ENCODE measurements around the gene ATL3. TPM values are rescaled to one million over a fixed set of nuclear protein-coding genes. Genes with fewer than 3 reads are reported as not detected.
"Not testable (repeated sequence)": the region's sequence is repeated elsewhere in the genome, so short reads cannot be mapped to it uniquely, and the experiment has no call there.

Gene ATL3
- total RNA-seq, 1 experiment from 2014 or later: 67.2 TPM

- no peak for DNase-seq (ENCODE audit: extremely low read depth, low read depth)
These were observed 75.9 kb downstream of the ATL3 start for GRCh38 chr11:63595296-63595695.

- peak; percentile 11 for DNase-seq (ENCODE audit: extremely low read depth, low read depth)
These were observed 78.2 kb downstream of the ATL3 start for GRCh38 chr11:63592975-63593395.

GRCh38 chr11:63590024-63590788 lies 81.0 kb downstream of the ATL3 start:
- DNase-seq (ENCODE audit: extremely low read depth, low read depth): no peak

- no peak for DNase-seq (ENCODE audit: extremely low read depth, low read depth)
These were observed 82.2 kb downstream of the ATL3 start for GRCh38 chr11:63589000-63589399.

- no peak for DNase-seq (ENCODE audit: extremely low read depth, low read depth)
These were observed 84.6 kb downstream of the ATL3 start for GRCh38 chr11:63586451-63587166.

GRCh38 chr11:63583357-63583677 lies 87.9 kb downstream of the ATL3 start:
- no peak for DNase-seq (ENCODE audit: extremely low read depth, low read depth)

GRCh38 chr11:63581224-63581623 lies 90.0 kb downstream of the ATL3 start:
- not testable (repeated sequence) for DNase-seq (ENCODE audit: extremely low read depth, low read depth)

- not testable (repeated sequence) for DNase-seq (ENCODE audit: extremely low read depth, low read depth)
These were observed 92.3 kb downstream of the ATL3 start for GRCh38 chr11:63578882-63579281.

- DNase-seq (ENCODE audit: extremely low read depth, low read depth): no peak
These were observed 96.1 kb downstream of the ATL3 start for GRCh38 chr11:63574856-63575602.

Small RNAs within 50 kb of the gene (small RNA-seq; reads per million reads assigned to genes)
- 0 reads per million in 2 experiments for gene AP000753.3

Other genes starting within 250 kb of the ATL3 start
- gene PLAAT5, start 180.2 kb downstream of the ATL3 start, total RNA-seq (2014; rRNA removed; shearing (Covaris generic)): not detected in 2 replicates
- not detected in 2 replicates for gene LGALS12, start 165.3 kb downstream of the ATL3 start, total RNA-seq (2014; rRNA removed; shearing (Covaris generic))
- not detected in 2 replicates for gene PLAAT4, start 134.6 kb downstream of the ATL3 start, total RNA-seq (2014; rRNA removed; shearing (Covaris generic))
- gene PLAAT2, start 108.0 kb downstream of the ATL3 start, total RNA-seq (2014; rRNA removed; shearing (Covaris generic)): not detected in 2 replicates
- gene PLAAT3, start 56.9 kb downstream of the ATL3 start, total RNA-seq (2014; rRNA removed; shearing (Covaris generic)): 10.3 and 13.6 TPM in 2 replicates
- gene RTN3, start 10.1 kb upstream of the ATL3 start, total RNA-seq (2014; rRNA removed; shearing (Covaris generic)): 114 and 115 TPM in 2 replicates
- gene ZFTA, start 97.4 kb upstream of the ATL3 start, total RNA-seq (2014; rRNA removed; shearing (Covaris generic)): 5.3 and 5.6 TPM in 2 replicates
- gene SPINDOC, start 142.1 kb upstream of the ATL3 start, total RNA-seq (2014; rRNA removed; shearing (Covaris generic)): 15.7 and 17.4 TPM in 2 replicates
- gene MARK2, start 167.7 kb upstream of the ATL3 start, total RNA-seq (2014; rRNA removed; shearing (Covaris generic)): 22.1 and 22.3 TPM in 2 replicates
- gene RCOR2, start 245.8 kb upstream of the ATL3 start, total RNA-seq (2014; rRNA removed; shearing (Covaris generic)): 4.2 and 4.5 TPM in 2 replicates